ENCODE data around the gene FRMD4A. TPM values are rescaled to one million over a fixed set of nuclear protein-coding genes. Genes with fewer than 3 reads are reported as not detected.

The FRMD4A gene
- polyA plus RNA-seq, 1 of the 3 experiments (the other 2 are of a cell fraction) = 37.7 TPM

DNA sequence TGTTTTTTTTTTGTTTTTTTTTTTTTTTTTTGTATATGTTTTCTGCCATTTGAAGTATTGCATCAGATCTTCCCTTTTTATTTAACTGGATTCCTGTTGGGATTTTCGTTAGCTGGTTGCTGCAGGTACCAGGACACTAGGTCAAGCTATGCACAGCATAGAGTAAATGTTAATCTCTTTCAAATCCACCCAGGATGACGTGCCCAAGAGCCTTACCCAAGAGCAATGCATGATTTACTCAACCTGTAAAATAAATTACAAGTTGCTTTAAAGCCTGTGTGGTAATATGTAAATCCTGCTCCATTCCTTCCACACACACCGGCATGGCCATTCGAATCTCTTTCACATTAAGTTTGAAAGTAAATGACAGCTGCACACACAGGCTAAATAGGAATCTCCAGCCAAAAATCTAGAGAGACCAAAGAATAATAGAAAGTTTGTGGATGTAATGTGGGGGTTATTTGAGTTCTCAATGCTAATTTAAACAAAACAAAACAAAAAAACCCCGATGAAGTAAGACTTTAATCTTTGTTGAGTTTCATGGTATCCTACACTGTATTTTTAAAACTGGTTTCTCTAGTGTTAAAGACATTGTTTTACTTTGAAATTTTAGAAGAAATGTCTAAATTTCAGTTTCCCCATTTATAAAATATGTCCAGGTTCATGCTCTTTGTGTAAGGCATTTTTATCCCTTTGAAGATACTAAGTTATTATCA, 167.9 kb downstream of the FRMD4A start:
- Histone ChIP-seq H3F3A (replicated peaks; ENCODE audit: insufficient read depth) (no peaks in the 10 kb centered on the region), H3K27me3 (ENCODE audit: insufficient read depth) (no peaks in the 10 kb centered on the region; the same call in 1 of the 2 replicates), H3K9me3 (no peaks in the 10 kb centered on the region), H2AFZ (ENCODE audit: low read depth) (no peak overlapping the region), H4K20me1 (ENCODE audit: insufficient read depth) (no peaks in the 10 kb centered on the region), H3K4me1 (ENCODE audit: control insufficient read depth in 1 of 2, insufficient read depth in 2 of 2, low read depth in 1 of 2, low read length in 1 of 2) (no peaks in the 10 kb centered on the region), H3K9ac (no peak overlapping the region), H3K4me3 (ENCODE audit: low read depth in 2 of 2, low read length in 1 of 2) (no peak overlapping the region), H3K79me2 (ENCODE audit: insufficient read depth) (no peaks in the 10 kb centered on the region), H3K27ac (ENCODE audit: low read depth in 2 of 2, low read length in 1 of 2) (no peak overlapping the region), H3K36me3 (replicated peaks in 1 of 2; ENCODE audit: control insufficient read depth in 1 of 2, insufficient read depth in 2 of 2, low read length in 1 of 2) (no peaks in the 10 kb centered on the region), H3K4me2 (no peak overlapping the region), H3K9me2 (no peaks in the 10 kb centered on the region)
- TF ChIP-seq JUND (IDR thresholded peaks at IDR 0.05) (no peak), EP300 (IDR thresholded peaks at IDR 0.05; ENCODE audit: borderline replicate concordance in 1 of 2, low read depth in 1 of 2, low read length in 1 of 2) (no peak), TCF12 (IDR thresholded peaks at IDR 0.05) (no peak), MEF2A (IDR thresholded peaks at IDR 0.05; ENCODE audit: borderline replicate concordance, low read depth) (no peak), FOXJ3 (CRISPR knock-in tag; IDR thresholded peaks at IDR 0.05) (no peak), CHD2 (IDR thresholded peaks at IDR 0.05; ENCODE audit: low read length, partially characterized antibody) (no peak), EZH2phosphoT487 (IDR thresholded peaks at IDR 0.05; ENCODE audit: borderline replicate concordance, low read depth) (no peak), ELF1 (IDR thresholded peaks at IDR 0.05) (no peak), RCOR1 (IDR thresholded peaks at IDR 0.05; ENCODE audit: low read length) (no peak), YY1 (IDR thresholded peaks at IDR 0.05; ENCODE audit: low read depth) (no peak), FOXM1 (IDR thresholded peaks at IDR 0.05; ENCODE audit: low read depth) (no peak), SIN3A (IDR thresholded peaks at IDR 0.05; ENCODE audit: borderline replicate concordance, low read depth, low read length) (no peak), SMC3 (IDR thresholded peaks at IDR 0.05; ENCODE audit: low read depth, low read length) (no peak), TAF1 (IDR thresholded peaks at IDR 0.05; ENCODE audit: borderline replicate concordance, low read depth, low read length) (no peak), RFX5 (IDR thresholded peaks at IDR 0.05; ENCODE audit: low read length) (no peak)
- TF ChIP-seq, protein P1, sequence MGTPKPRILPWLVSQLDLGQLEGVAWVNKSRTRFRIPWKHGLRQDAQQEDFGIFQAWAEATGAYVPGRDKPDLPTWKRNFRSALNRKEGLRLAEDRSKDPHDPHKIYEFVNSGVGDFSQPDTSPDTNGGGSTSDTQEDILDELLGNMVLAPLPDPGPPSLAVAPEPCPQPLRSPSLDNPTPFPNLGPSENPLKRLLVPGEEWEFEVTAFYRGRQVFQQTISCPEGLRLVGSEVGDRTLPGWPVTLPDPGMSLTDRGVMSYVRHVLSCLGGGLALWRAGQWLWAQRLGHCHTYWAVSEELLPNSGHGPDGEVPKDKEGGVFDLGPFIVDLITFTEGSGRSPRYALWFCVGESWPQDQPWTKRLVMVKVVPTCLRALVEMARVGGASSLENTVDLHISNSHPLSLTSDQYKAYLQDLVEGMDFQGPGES (IDR thresholded peaks at IDR 0.05; ENCODE audit: low read depth, low read length) = no peak
- TF ChIP-seq, protein P2, sequence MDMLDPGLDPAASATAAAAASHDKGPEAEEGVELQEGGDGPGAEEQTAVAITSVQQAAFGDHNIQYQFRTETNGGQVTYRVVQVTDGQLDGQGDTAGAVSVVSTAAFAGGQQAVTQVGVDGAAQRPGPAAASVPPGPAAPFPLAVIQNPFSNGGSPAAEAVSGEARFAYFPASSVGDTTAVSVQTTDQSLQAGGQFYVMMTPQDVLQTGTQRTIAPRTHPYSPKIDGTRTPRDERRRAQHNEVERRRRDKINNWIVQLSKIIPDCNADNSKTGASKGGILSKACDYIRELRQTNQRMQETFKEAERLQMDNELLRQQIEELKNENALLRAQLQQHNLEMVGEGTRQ (IDR thresholded peaks at IDR 0.05; ENCODE audit: borderline replicate concordance, low read depth, low read length) = no peak
- TF ChIP-seq, protein P3, sequence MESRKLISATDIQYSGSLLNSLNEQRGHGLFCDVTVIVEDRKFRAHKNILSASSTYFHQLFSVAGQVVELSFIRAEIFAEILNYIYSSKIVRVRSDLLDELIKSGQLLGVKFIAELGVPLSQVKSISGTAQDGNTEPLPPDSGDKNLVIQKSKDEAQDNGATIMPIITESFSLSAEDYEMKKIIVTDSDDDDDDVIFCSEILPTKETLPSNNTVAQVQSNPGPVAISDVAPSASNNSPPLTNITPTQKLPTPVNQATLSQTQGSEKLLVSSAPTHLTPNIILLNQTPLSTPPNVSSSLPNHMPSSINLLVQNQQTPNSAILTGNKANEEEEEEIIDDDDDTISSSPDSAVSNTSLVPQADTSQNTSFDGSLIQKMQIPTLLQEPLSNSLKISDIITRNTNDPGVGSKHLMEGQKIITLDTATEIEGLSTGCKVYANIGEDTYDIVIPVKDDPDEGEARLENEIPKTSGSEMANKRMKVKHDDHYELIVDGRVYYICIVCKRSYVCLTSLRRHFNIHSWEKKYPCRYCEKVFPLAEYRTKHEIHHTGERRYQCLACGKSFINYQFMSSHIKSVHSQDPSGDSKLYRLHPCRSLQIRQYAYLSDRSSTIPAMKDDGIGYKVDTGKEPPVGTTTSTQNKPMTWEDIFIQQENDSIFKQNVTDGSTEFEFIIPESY (IDR thresholded peaks at IDR 0.05; ENCODE audit: borderline replicate concordance, low read depth) = no peak
- TF ChIP-seq, protein P4, sequence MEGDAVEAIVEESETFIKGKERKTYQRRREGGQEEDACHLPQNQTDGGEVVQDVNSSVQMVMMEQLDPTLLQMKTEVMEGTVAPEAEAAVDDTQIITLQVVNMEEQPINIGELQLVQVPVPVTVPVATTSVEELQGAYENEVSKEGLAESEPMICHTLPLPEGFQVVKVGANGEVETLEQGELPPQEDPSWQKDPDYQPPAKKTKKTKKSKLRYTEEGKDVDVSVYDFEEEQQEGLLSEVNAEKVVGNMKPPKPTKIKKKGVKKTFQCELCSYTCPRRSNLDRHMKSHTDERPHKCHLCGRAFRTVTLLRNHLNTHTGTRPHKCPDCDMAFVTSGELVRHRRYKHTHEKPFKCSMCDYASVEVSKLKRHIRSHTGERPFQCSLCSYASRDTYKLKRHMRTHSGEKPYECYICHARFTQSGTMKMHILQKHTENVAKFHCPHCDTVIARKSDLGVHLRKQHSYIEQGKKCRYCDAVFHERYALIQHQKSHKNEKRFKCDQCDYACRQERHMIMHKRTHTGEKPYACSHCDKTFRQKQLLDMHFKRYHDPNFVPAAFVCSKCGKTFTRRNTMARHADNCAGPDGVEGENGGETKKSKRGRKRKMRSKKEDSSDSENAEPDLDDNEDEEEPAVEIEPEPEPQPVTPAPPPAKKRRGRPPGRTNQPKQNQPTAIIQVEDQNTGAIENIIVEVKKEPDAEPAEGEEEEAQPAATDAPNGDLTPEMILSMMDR (IDR thresholded peaks at IDR 0.05) = no peak
- POLR2A ChIA-PET = no interaction called here
- CTCF ChIA-PET = no interaction called here
- no peak for DNase-seq
- 44% methylated on average over 5 of the region's 5 CpGs for WGBS (ENCODE audit: low lambda C conversion rate)
